ENCODE data around the gene MED13L. TPM values are rescaled to one million over a fixed set of nuclear protein-coding genes. Genes with fewer than 3 reads are reported as not detected.

MED13L gene
- polyA plus RNA-seq, 4 donors = 9.8 to 74.0 (median 14.3) TPM

DNA sequence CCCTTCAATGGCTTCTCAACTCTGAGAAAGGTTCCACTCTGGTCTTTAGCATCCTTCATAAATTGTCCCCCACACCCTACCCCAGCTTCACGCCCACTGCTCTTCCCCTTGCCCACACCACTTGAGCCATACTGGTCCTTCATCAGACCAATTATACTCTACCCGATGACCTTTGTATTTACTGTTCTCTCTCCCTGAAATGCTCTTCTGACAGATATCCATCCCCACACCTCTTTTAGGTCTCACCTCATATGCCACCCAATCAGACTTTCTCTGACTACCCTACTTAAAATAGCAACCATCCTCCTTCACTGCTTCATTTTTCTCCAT is 135.7 kb downstream of the MED13L start:
- peaks cover 0 to 6% (median 0%) of the 10 kb centered on the region in 3 donors for H3K4me1 ChIP-seq (ENCODE audit: control insufficient read depth in 3 of 3, insufficient read depth in 2 of 3, low read depth in 1 of 3, low read length in 2 of 3)
- H3K27ac ChIP-seq (ENCODE audit: low read depth in 1 of 3, low read length in 2 of 3) = no peak overlapping the region

GRCh38 chr12:116141110-116141832 is 136.2 kb downstream of the MED13L start:
- Histone ChIP-seq H3K4me3 (ENCODE audit: low read depth in 1 of 3, low read length in 3 of 3) (no peak overlapping the region), H3K27me3 (ENCODE audit: control insufficient read depth in 3 of 3, insufficient read depth in 3 of 3, low read length in 3 of 3) (no peaks in the 10 kb centered on the region), H3K27ac (ENCODE audit: low read depth in 1 of 3, low read length in 2 of 3) (no peak overlapping the region), H3K4me1 (ENCODE audit: control insufficient read depth in 3 of 3, insufficient read depth in 2 of 3, low read depth in 1 of 3, low read length in 2 of 3) (peaks cover 0 to 6% (median 0%) of the 10 kb centered on the region in 3 donors), H3K36me3 (ENCODE audit: control insufficient read depth in 3 of 3, insufficient read depth in 2 of 3, low read depth in 1 of 3, low read length in 3 of 3) (no peaks in the 10 kb centered on the region), H3K9me3 (ENCODE audit: control insufficient read depth in 2 of 2, insufficient read depth in 1 of 2, low read depth in 1 of 2, low read length in 1 of 2) (no peaks in the 10 kb centered on the region)
- FAIRE-seq (peak; percentile 51), DNase-seq (no peak)
- 74 to 80% (median 75%) methylated on average over 4 of the region's 4 CpGs for WGBS, 3 donors

More for the DNA sequence above, 135.7 kb downstream of the MED13L start:
- Histone ChIP-seq H3K9me3 (ENCODE audit: control insufficient read depth in 2 of 2, insufficient read depth in 1 of 2, low read depth in 1 of 2, low read length in 1 of 2) (no peaks in the 10 kb centered on the region), H3K27me3 (ENCODE audit: control insufficient read depth in 3 of 3, insufficient read depth in 3 of 3, low read length in 3 of 3) (no peaks in the 10 kb centered on the region), H3K36me3 (ENCODE audit: control insufficient read depth in 3 of 3, insufficient read depth in 2 of 3, low read depth in 1 of 3, low read length in 3 of 3) (no peaks in the 10 kb centered on the region), H3K4me3 (ENCODE audit: low read depth in 1 of 3, low read length in 3 of 3) (no peak overlapping the region)
- FAIRE-seq = no peak
- DNase-seq = no peak
- 76 to 91% (median 91%) methylated on average over 2 of the region's 2 CpGs for WGBS, 3 donors

DNA sequence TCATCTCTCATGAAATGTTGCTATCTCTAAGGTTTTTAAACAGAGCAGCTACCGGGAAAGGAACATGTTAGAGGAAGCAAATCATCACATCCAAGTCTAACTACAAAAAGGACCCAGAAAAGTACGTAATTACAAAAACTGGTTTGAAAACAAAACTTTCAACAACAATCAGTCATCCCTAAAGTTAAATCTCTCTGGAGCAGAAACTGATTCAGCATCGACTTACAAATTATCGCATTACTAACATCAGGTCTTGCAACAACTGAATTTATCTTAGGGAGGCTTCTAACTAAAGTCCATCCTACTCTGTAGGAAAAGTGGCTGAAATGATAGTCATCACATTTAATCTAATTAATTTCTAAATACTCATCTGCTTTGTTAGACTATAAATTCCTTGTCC is 137.0 kb downstream of the MED13L start:
- WGBS, 3 donors = 76 to 93% (median 86%) methylated on average over 4 of the region's 4 CpGs
- Histone ChIP-seq H3K36me3 (ENCODE audit: control insufficient read depth in 3 of 3, insufficient read depth in 2 of 3, low read depth in 1 of 3, low read length in 3 of 3) (no peaks in the 10 kb centered on the region), H3K4me3 (ENCODE audit: low read depth in 1 of 3, low read length in 3 of 3) (no peak overlapping the region), H3K4me1 (ENCODE audit: control insufficient read depth in 3 of 3, insufficient read depth in 2 of 3, low read depth in 1 of 3, low read length in 2 of 3) (peaks cover 0 to 6% (median 0%) of the 10 kb centered on the region in 3 donors), H3K27ac (ENCODE audit: low read depth in 1 of 3, low read length in 2 of 3) (no peak overlapping the region), H3K27me3 (ENCODE audit: control insufficient read depth in 3 of 3, insufficient read depth in 3 of 3, low read length in 3 of 3) (no peaks in the 10 kb centered on the region), H3K9me3 (ENCODE audit: control insufficient read depth in 2 of 2, insufficient read depth in 1 of 2, low read depth in 1 of 2, low read length in 1 of 2) (no peaks in the 10 kb centered on the region)
- FAIRE-seq = no peak
- DNase-seq = no peak

DNA sequence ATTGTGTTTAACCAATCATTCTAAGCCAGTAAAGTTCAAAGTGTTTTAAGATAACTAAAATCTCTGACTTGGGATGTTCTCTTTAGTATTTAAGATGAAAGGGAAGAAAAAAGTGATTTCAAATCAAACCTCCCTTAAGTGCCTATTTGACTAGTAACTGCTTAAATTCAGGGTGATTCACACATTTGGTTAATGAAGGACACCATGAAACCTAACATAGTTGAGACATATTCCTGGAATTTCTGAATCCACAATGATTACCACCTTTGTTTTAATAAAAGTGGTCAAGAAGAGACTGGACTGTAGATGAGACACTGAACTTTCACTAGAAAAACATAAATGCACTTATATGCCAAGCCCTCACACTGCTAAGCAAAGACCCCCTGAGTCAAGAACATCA is 138.7 kb downstream of the MED13L start:
- peaks cover 0 to 1% (median under 1%) of the 10 kb centered on the region in 3 donors for H3K4me1 ChIP-seq (ENCODE audit: control insufficient read depth in 3 of 3, insufficient read depth in 2 of 3, low read depth in 1 of 3, low read length in 2 of 3)
- FAIRE-seq (no peak), DNase-seq (no peak)
- no peak overlapping the region for H3K27ac ChIP-seq (ENCODE audit: low read depth in 1 of 3, low read length in 2 of 3)
- no peaks in the 10 kb centered on the region for H3K9me3 ChIP-seq (ENCODE audit: control insufficient read depth in 2 of 2, insufficient read depth in 1 of 2, low read depth in 1 of 2, low read length in 1 of 2)
- no peaks in the 10 kb centered on the region for H3K36me3 ChIP-seq (ENCODE audit: control insufficient read depth in 3 of 3, insufficient read depth in 2 of 3, low read depth in 1 of 3, low read length in 3 of 3)
- H3K27me3 ChIP-seq (ENCODE audit: control insufficient read depth in 3 of 3, insufficient read depth in 3 of 3, low read length in 3 of 3) = no peaks in the 10 kb centered on the region
- H3K4me3 ChIP-seq (ENCODE audit: low read depth in 1 of 3, low read length in 3 of 3) = no peak overlapping the region

GRCh38 chr12:116138364-116138763 is 139.1 kb downstream of the MED13L start:
- Histone ChIP-seq H3K27me3 (ENCODE audit: control insufficient read depth in 3 of 3, insufficient read depth in 3 of 3, low read length in 3 of 3) (no peaks in the 10 kb centered on the region), H3K36me3 (ENCODE audit: control insufficient read depth in 3 of 3, insufficient read depth in 2 of 3, low read depth in 1 of 3, low read length in 3 of 3) (no peaks in the 10 kb centered on the region), H3K27ac (ENCODE audit: low read depth in 1 of 3, low read length in 2 of 3) (no peak overlapping the region), H3K4me1 (ENCODE audit: control insufficient read depth in 3 of 3, insufficient read depth in 2 of 3, low read depth in 1 of 3, low read length in 2 of 3) (peaks cover 0 to 3% (median 0%) of the 10 kb centered on the region in 3 donors), H3K4me3 (ENCODE audit: low read depth in 1 of 3, low read length in 3 of 3) (no peak overlapping the region), H3K9me3 (ENCODE audit: control insufficient read depth in 2 of 2, insufficient read depth in 1 of 2, low read depth in 1 of 2, low read length in 1 of 2) (no peaks in the 10 kb centered on the region)
- FAIRE-seq = no peak
- no peak for DNase-seq
- 62 to 98% (median 91%) methylated on average over 2 of the region's 2 CpGs for WGBS, 3 donors

- no peak overlapping the region for H3K27ac ChIP-seq (ENCODE audit: low read depth in 1 of 3, low read length in 2 of 3)
- no peak for FAIRE-seq
- peaks cover 0 to 3% (median 0%) of the 10 kb centered on the region in 3 donors for H3K4me1 ChIP-seq (ENCODE audit: control insufficient read depth in 3 of 3, insufficient read depth in 2 of 3, low read depth in 1 of 3, low read length in 2 of 3)
- H3K4me3 ChIP-seq (ENCODE audit: low read depth in 1 of 3, low read length in 3 of 3) = no peak overlapping the region
- H3K27me3 ChIP-seq (ENCODE audit: control insufficient read depth in 3 of 3, insufficient read depth in 3 of 3, low read length in 3 of 3) = no peaks in the 10 kb centered on the region
- no peak for DNase-seq
- WGBS, 3 donors = 43 to 49% (median 46%) methylated on average over 2 of the region's 2 CpGs
- H3K36me3 ChIP-seq (ENCODE audit: control insufficient read depth in 3 of 3, insufficient read depth in 2 of 3, low read depth in 1 of 3, low read length in 3 of 3) = no peaks in the 10 kb centered on the region
- H3K9me3 ChIP-seq (ENCODE audit: control insufficient read depth in 2 of 2, insufficient read depth in 1 of 2, low read depth in 1 of 2, low read length in 1 of 2) = no peaks in the 10 kb centered on the region
Observed at GRCh38 chr12:116137318-116137717, 140.2 kb downstream of the MED13L start.

DNA sequence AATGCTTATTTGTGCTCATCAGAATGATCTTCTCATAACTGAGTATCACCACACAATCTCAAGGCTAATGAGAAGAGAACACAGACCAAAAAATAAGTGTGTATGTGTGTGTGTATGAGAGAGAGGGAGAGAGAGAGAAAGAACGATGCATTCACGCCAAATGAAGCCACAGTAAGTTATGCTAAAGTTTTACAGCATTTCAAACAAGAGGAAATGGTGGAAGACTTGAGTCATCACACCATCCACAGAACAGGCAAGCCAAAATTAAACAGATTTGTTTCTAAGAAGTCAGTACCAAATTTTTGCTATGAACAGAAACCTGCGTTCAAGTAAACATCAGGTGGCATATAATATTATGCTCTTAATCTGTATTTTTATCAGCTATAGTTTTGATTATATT is 141.2 kb downstream of the MED13L start:
- H3K9me3 ChIP-seq (ENCODE audit: control insufficient read depth in 2 of 2, insufficient read depth in 1 of 2, low read depth in 1 of 2, low read length in 1 of 2) = no peaks in the 10 kb centered on the region
- no peak overlapping the region for H3K4me3 ChIP-seq (ENCODE audit: low read depth in 1 of 3, low read length in 3 of 3)
- no peaks in the 10 kb centered on the region for H3K36me3 ChIP-seq (ENCODE audit: control insufficient read depth in 3 of 3, insufficient read depth in 2 of 3, low read depth in 1 of 3, low read length in 3 of 3)
- peaks cover 0 to 3% (median 0%) of the 10 kb centered on the region in 3 donors for H3K4me1 ChIP-seq (ENCODE audit: control insufficient read depth in 3 of 3, insufficient read depth in 2 of 3, low read depth in 1 of 3, low read length in 2 of 3)
- DNase-seq (no peak), FAIRE-seq (no peak)
- no peak overlapping the region for H3K27ac ChIP-seq (ENCODE audit: low read depth in 1 of 3, low read length in 2 of 3)
- 52 to 85% (median 57%) methylated on average over 3 of the region's 3 CpGs for WGBS, 3 donors
- no peaks in the 10 kb centered on the region for H3K27me3 ChIP-seq (ENCODE audit: control insufficient read depth in 3 of 3, insufficient read depth in 3 of 3, low read length in 3 of 3)

- H3K4me1 ChIP-seq (ENCODE audit: control insufficient read depth in 3 of 3, insufficient read depth in 2 of 3, low read depth in 1 of 3, low read length in 2 of 3) = peaks cover 0 to 3% (median 0%) of the 10 kb centered on the region in 3 donors
- peak in 1 of 2 donors; percentile 54 for DNase-seq
- H3K4me3 ChIP-seq (ENCODE audit: low read depth in 1 of 3, low read length in 3 of 3) = no peak overlapping the region
- no peak for FAIRE-seq
- 41 to 64% (median 60%) methylated on average over 3 of the region's 3 CpGs for WGBS, 3 donors
- H3K27me3 ChIP-seq (ENCODE audit: control insufficient read depth in 3 of 3, insufficient read depth in 3 of 3, low read length in 3 of 3) = no peaks in the 10 kb centered on the region
- H3K27ac ChIP-seq (ENCODE audit: low read depth in 1 of 3, low read length in 2 of 3) = peak overlapping the region in 1 of 3 donors; percentile 26
- H3K36me3 ChIP-seq (ENCODE audit: control insufficient read depth in 3 of 3, insufficient read depth in 2 of 3, low read depth in 1 of 3, low read length in 3 of 3) = no peaks in the 10 kb centered on the region
- H3K9me3 ChIP-seq (ENCODE audit: control insufficient read depth in 2 of 2, insufficient read depth in 1 of 2, low read depth in 1 of 2, low read length in 1 of 2) = no peaks in the 10 kb centered on the region
Observed at GRCh38 chr12:116135209-116135930, 142.1 kb downstream of the MED13L start.

All from small intestine (tissue), 7 donors.